Measurements from ENCODE around the gene TSSK3. TPM values are rescaled to one million over a fixed set of nuclear protein-coding genes. Genes with fewer than 3 reads are reported as not detected.

The TSSK3 gene
- total RNA-seq, 2 donors from 2014 or later: 0.63 to 0.70 TPM

DNA sequence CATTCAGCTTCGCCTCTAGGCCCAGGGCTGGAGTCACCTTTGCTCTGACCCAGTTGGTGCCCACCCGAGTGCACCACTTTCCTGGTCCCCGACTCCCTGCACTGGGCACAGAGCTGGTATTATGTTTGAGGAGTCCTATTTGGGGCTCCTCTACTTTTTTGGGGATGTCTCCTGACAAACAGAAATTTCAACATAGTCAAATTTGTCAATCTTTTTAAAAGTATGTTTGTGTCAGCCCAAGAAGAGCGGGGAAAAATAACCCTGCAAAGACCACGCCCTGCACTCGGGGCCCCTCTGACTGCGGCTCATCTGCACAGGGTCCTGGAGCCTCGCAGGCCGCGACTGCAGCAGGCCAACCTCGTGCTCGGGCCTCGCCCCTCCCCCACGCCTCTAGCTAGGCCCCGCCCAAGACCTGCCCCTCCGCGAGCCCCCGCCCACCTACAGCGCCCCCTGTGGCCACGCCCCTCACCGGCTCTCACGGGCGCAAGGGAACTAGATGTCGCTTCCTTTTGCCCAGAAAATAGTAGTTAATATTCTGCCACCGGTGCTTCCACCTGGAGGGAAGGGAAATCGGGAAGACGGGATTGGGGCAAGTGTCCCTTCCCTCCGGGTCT, 11.4 kb upstream of the TSSK3 start:
- H3K27me3 ChIP-seq: no peaks in the 10 kb centered on the region
- H3K9me3 ChIP-seq: no peaks in the 10 kb centered on the region
- H3K36me3 ChIP-seq: no peaks in the 10 kb centered on the region
- peak; percentile 74 for DNase-seq (ENCODE audit: low spot score)
- H3K27ac ChIP-seq: peak overlapping the region; percentile 96 to 97
- peak overlapping the region; percentile 80 to 82 for H3K4me3 ChIP-seq
- peak; percentile 90 to 91 for TF ChIP-seq CTCF (IDR thresholded peaks at IDR 0.05)
- peaks cover 0 to 56% of the 10 kb centered on the region in 2 donors for H3K4me1 ChIP-seq

DNA sequence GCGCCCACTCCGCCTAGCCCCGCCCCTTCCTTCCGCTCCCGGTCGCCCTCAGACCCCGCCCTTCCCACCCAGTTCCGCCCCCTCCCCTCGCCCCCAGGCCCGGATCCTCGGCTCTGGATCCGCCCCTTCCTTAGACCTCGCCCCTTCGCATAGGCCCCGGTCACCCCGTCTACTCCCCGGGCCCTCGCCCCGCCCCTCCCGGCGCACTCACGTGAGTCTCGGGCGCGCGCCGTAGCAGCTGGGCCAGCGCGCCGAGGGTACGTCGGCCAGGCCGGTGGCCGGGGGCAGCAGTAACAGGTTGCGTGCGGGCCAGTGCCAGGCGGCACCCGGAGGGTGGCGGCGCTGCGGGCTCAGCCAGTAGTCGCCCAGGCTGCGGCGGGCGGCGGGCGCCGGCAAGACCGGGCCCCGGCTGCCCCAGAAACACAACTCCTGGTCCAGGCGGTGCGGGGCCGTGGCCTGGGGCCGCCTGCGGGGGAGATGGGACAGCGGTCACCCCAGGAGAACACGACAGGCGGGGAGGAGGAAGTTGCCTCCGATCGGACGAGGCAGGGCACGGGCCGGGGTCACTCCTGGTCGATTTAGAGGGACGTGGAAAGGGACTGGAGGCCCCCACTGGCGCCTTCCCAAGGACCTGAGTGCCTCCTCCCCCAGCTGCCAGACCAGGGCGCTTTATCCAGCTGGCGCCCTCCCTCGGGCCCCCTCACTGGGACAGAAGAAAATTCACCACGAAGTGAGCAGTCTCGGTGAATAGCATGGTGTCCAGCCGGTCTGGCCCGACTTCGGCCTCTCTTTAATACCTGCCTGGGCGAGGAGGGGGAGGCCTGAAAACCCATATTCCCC, 10.7 kb upstream of the TSSK3 start:
- Histone ChIP-seq H3K9me3 (no peaks in the 10 kb centered on the region), H3K4me1 (peaks cover 0 to 56% of the 10 kb centered on the region in 2 donors), H3K36me3 (no peaks in the 10 kb centered on the region), H3K27me3 (no peaks in the 10 kb centered on the region), H3K4me3 (peak overlapping the region; percentile 80 to 82), H3K27ac (peak overlapping the region; percentile 96 to 97)
- DNase-seq (ENCODE audit: low spot score): peak; percentile 93
- peak in 1 of 2 donors; percentile 41 for TF ChIP-seq CTCF (IDR thresholded peaks at IDR 0.05)

DNA sequence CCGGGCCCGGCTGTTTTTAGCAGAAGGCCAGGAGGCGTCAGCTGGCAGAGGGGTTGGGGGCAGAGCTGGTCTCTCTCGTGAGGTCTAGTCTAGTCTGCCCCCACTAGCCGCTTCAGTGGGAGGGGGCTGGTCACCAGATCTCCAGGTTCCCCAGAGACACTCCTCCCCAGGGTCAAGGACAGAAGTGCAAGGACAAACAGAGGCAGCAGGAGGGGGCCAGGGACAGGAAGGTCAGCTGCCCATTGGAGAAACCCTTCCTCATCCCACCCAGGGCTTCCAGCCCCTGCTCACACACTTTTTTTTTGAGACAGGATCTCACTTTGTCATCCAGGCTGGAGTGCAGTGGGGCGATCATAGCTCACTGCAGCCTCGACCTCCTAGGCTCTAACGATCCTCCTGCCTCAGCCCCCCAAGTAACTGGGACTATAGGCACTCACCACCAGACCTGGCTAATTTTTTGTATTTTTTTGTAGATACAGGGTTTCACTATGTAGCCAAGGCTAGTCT, 10.0 kb upstream of the TSSK3 start:
- no peak for TF ChIP-seq CTCF (IDR thresholded peaks at IDR 0.05)
- peaks cover 0 to 56% of the 10 kb centered on the region in 2 donors for H3K4me1 ChIP-seq
- H3K9me3 ChIP-seq: no peaks in the 10 kb centered on the region
- peak overlapping the region; percentile 96 to 97 for H3K27ac ChIP-seq
- H3K36me3 ChIP-seq: no peaks in the 10 kb centered on the region
- no peaks in the 10 kb centered on the region for H3K27me3 ChIP-seq
- peak overlapping the region; percentile 80 to 82 for H3K4me3 ChIP-seq
- DNase-seq (ENCODE audit: low spot score): no peak

GRCh38 chr1:32352831-32353383, 9.4 kb upstream of the TSSK3 start:
- H3K27me3 ChIP-seq: no peaks in the 10 kb centered on the region
- H3K27ac ChIP-seq: peak overlapping the region; percentile 96 to 97
- DNase-seq (ENCODE audit: low spot score): no peak
- peak overlapping the region in 1 of 2 donors; percentile 80 for H3K4me3 ChIP-seq
- H3K36me3 ChIP-seq: no peaks in the 10 kb centered on the region
- H3K4me1 ChIP-seq: peaks cover 0 to 56% of the 10 kb centered on the region in 2 donors
- H3K9me3 ChIP-seq: no peaks in the 10 kb centered on the region
- no peak for TF ChIP-seq CTCF (IDR thresholded peaks at IDR 0.05)

GRCh38 chr1:32353431-32353830, 8.9 kb upstream of the TSSK3 start:
- Histone ChIP-seq H3K27me3 (no peaks in the 10 kb centered on the region), H3K36me3 (no peaks in the 10 kb centered on the region), H3K27ac (peak overlapping the region; percentile 96 to 97), H3K4me1 (peaks cover 0 to 56% of the 10 kb centered on the region in 2 donors), H3K9me3 (no peaks in the 10 kb centered on the region), H3K4me3 (no peak overlapping the region)
- DNase-seq (ENCODE audit: low spot score): no peak
- TF ChIP-seq CTCF (IDR thresholded peaks at IDR 0.05): no peak
